Activated CD4-positive, alpha-beta T cell treated with anti-CD3 and anti-CD28 coated beads for 24 hours (primary cell): ENCODE measurements around the gene PTF1A.

ENCODE experiments used
- DNase-seq, 2 donors: peaks; one replicate each; pipeline ENCODE4 v3.0.0-alpha.2; 2020; ENCODE audit warnings: low read depth in 2 of 2

Gene PTF1A

DNA sequence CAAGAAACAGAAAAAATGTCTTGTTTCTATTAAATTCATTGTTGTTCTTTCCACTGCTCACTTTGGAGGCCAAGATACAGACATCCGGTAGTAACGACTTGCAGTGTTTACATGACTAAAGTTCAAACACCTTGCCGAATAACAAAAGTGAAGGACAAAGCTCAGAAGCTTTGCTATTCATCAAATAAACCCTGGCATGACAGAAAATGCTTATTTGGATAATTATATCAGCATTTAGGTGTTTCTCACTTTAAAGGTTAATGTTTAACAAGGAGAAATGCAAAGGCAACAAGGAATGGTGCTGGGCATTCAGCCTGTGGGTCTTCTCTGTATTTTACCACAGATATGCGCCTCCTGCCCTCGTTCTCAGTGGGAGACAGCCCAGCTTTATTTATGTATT is 5.4 kb upstream of the PTF1A start:
- no peak for DNase-seq

GRCh38 chr10:23187155-23187554 is 5.0 kb upstream of the PTF1A start:
- no peak for DNase-seq

GRCh38 chr10:23189024-23189423 is 3.1 kb upstream of the PTF1A start:
- DNase-seq = no peak

GRCh38 chr10:23190872-23191763 is 994 bp upstream of the PTF1A start:
- no peak for DNase-seq

GRCh38 chr10:23192712-23193434 is 761 bp downstream of the PTF1A start:
- no peak for DNase-seq

GRCh38 chr10:23193435-23194074 is 1.4 kb downstream of the PTF1A start:
- DNase-seq = no peak

DNA sequence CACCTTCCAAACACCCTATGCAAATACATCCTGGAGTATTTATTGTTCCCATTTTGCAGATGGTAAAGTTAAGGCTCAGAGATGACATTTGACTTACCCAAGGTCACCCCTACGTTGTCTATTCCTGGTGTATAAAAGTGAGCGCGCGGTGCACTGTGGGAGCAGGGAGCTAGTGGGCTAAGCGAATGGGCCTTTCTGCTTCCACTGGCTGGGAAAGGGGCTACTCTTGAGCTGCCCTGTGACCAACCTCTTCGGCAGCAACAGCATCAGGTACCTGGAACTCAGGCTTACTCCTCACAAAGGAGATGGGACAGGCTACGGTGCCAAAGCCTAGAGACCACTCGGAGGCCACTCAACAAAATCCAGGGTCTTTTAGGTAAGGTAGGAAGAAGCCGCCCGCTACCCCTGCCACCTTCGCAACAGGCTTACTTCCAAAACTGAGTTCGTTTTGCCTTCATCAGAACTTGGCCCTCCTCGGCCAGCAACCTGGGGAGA is 2.4 kb downstream of the PTF1A start:
- no peak for DNase-seq

GRCh38 chr10:23194966-23195845 is 3.1 kb downstream of the PTF1A start:
- DNase-seq = no peak

DNA sequence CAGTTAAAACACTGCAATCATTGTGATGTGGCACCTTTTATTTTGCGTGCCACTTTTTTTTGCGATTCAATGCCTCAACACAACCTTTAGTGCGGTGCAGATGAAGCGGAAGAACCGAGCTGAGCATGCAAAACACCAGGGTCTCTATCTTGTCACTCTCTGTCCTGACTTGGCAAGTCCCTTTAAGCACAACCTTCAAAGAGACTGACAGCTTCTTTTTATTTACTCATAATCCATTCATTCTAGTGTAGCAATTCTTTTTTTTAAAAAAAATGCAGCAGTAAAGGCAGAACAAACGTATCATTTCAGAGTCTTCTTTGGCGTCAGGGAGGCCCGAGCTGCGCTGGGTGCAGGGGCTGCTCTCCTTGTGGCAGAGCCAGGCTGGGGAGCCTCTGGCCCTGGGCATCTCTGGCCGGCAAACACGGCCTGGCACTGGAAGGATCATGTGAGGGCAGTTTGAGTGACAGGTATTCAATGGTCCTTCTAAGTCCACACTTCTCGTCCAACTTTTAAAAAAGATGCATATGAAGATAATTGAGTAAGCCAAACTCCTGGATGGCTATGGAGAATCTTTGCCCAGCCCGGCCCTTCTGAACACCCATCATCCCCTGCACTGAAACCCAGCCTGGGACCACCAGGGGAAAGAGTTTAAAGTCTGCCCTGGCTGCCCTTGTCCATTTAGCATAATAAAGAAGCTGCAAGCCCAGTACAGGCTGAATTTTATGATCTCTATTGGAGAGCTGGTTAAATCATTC is 3.9 kb downstream of the PTF1A start:
- no peak for DNase-seq

GRCh38 chr10:23196915-23197314 is 4.8 kb downstream of the PTF1A start:
- DNase-seq = no peak

GRCh38 chr10:23197416-23197861 is 5.3 kb downstream of the PTF1A start:
- no peak for DNase-seq

GRCh38 chr10:23198610-23198939 is 6.5 kb downstream of the PTF1A start:
- no peak for DNase-seq

DNA sequence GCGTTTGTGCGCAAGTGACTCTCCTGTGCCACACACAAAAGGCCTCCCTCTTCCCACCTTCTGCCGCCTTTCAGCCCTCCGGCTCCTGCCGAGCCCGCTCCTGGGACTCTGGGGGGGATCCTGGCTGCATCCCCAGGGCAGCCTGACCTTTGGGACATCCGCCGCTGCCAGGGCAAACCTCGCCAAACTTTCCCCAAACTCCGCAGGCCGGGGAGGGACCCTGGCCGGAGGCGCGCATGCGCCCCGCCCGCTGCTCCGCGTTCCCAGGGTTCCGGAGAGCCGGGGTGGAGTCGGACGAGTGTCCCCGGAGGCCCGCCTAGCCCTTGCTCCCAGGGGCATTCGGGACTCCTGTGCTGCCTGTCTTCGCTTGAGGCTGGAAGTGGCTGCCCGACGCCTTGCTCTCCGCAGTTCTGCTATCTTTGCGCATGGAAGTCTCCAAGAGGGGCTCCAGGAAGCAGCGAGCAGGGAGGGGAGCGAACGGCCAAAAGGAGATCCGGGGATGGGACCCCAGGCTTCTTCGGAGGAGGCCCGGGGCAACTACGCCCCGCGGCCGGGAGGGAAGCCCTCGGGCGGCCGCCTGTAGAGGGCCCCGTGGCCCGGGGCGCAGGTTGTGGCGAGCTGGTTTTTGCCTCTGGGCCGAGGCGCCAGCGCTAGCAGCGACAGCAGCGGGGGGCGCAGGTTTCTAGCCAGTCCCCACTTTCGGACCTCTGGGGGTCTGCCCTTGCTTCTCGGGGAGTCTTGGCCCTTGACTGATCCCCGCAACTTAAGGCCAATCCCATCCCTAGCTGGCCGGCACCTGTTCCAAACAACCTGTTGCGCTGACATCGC is 7.0 kb downstream of the PTF1A start:
- DNase-seq = no peak

GRCh38 chr10:23199768-23200511 is 7.8 kb downstream of the PTF1A start:
- no peak for DNase-seq

DNA sequence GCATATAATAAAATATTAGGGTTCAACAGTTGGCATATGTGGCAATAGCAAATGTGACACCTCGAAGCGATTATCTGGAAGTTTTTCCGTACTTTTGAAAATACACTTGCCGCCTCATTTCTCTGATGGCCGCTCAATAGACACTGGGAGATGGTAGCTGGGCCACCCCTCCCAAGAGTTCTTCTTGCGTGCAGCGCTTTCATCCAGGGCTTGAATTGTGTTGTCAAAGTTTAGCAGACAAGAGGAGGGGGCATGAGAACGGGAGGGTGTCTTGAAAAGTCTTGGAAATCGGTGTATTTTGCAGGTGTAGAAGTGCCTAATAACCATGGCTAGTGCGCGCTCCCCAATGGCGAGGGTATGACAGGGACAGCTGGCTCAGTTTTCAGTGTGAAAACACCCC is 8.5 kb downstream of the PTF1A start:
- no peak for DNase-seq

- no peak for DNase-seq
Measured at GRCh38 chr10:23200997-23201652, 9.0 kb downstream of the PTF1A start.

- no peak for DNase-seq
Measured at GRCh38 chr10:23201837-23202236, 9.7 kb downstream of the PTF1A start.

- DNase-seq = no peak
Measured at GRCh38 chr10:23202779-23203178, 10.7 kb downstream of the PTF1A start.
